Medulla oblongata (tissue), 1 donor: Measurements from ENCODE around the gene TMEM256.

ENCODE experiments used
- DNase-seq: peaks from one replicate; pipeline ENCODE4 v3.0.0-alpha.2; 2015; ENCODE audit errors: extremely low spot score

Gene TMEM256

DNA sequence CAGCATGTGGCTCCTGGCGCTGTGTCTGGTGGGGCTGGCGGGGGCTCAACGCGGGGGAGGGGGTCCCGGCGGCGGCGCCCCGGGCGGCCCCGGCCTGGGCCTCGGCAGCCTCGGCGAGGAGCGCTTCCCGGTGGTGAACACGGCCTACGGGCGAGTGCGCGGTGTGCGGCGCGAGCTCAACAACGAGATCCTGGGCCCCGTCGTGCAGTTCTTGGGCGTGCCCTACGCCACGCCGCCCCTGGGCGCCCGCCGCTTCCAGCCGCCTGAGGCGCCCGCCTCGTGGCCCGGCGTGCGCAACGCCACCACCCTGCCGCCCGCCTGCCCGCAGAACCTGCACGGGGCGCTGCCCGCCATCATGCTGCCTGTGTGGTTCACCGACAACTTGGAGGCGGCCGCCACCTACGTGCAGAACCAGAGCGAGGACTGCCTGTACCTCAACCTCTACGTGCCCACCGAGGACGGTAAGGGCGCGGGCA lies 4.4 kb upstream of the TMEM256 start:
- no peak for DNase-seq

DNA sequence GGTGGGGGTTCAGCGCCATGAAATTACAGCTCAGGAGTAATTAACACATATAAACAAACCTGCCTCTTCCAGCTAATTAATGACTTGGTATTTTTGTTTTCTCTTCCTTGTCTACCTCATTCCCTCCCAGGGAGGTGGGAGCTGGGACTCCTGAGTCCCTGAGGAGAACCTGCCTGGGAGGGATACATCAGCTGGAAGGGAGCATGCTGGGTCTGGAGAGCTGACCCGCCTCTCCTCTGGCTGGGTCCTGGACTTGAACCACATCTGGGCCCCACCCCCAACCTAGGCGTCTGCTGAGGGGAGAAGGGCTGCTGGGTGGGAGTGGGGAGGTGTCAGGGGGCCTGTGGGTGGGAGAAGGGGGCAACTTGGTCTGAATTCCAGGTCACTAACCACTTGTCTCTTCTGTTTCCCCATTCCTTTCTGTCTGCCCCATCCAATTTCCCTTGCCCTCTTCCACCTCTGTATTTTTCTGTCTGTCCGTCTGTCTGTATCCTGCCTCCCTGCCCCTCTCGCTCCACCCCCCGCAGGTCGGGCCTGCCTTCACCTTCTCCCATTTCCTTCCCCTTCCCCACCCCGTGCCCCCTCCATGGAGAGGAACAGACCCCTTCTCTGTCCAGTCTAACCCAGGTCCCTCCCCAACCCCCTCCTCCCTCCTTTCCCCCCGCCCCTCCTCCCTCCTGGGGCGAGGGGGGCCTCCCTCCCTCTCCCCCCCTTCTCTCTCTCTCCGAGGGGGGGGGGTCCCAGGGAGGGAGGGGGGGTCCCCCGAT lies 3.8 kb upstream of the TMEM256 start, which contains the start of gene NLGN2:
Gene NLGN2, plus strand, starts transcription at position 361 of the 767 bp plus-strand sequence. CDS start 411 bp downstream, outside the sequence.
- DNase-seq = no peak

DNA sequence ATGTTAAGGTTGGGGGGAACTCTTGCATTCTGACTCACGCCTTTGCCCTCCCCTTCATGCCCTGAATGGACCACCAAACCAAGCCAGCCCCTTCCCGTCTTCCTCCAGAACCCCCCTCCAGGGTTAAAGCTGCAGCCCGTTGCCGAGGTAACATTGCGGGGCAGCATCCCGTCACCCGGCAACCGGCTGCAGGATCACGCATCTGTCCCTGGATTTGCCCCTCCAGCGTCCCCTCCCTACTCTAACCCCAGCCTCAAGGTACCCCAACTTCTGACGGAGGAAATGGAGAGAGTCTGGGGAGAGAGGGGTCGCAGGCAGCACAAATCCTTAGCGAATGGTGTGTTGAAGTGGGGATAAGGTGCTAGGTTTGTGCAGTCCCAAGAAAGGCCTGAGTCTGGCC lies 3.2 kb upstream of the TMEM256 start:
- no peak for DNase-seq

DNA sequence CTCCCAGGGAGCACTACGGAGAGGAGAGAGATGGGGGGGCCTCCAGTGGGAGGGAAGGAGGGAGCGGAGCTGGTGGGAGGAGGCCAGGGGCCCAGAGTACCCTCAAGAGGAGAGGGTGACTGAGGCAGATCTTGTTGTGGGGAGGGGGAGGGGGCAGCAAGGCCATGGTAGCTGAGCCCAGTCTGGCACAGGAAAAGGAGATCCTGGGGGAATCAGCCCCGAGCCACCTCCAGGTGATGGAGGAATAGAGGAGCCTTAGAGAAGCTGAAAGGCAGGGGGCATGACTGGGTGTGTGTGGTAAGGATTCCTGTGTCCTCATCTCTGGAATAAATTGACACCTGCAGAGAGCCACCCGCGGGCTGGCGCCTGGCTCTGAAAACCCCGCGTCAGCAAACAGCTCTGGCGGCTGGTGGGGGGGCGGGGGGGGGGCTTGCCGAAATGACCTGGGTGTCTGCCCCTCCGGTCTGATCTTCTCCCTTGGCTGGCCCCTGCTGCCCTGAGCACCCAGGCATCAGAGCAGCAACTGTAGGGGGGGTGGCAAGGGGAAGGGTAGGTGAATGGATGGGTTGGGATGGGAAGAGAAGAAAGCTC lies 2.4 kb upstream of the TMEM256 start:
- DNase-seq = no peak

DNA sequence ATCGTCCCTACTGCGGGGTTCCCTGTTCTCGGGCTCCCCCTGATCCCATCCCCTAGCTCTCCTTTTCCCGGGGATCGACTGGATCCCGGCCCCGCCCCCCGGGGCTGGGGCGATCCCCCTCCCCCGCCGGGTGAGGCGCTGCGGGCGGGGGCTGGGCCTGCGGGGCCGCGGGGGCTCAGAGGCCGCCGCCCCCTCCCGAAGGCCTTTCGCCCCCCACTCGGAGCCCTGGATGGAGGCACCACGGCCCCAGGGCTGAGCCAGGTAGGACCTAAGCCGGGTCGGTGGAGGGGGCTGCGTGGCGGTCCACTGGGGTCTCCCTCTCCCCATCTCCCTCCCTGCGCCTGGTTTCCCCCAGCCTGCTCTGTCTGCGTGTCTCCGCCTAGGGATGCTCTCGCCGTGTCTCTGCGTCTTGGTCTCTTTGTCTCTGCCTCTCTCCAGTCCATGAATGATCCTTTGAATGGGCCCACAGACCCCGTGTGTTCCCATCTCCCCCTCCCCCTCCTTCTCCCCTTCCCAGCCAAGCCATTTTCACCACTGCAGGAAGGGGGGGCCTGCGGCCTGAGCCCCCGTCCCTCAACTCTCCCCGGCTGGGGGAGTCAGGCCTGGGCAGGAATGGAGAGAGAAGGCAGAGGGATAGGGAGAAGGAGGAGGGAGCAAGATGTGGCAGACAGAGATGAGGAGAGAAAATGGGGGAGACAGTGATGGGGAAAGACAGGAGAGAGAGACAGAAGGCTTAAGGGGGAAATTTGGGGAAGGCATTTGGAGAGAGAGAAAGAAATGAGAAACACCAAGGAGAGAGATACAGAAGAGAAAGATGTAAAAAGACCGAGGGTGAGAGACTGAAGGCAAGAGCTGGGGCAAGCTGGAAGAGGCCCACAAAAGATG lies 1.7 kb upstream of the TMEM256 start:
- DNase-seq = peak; percentile 67

DNA sequence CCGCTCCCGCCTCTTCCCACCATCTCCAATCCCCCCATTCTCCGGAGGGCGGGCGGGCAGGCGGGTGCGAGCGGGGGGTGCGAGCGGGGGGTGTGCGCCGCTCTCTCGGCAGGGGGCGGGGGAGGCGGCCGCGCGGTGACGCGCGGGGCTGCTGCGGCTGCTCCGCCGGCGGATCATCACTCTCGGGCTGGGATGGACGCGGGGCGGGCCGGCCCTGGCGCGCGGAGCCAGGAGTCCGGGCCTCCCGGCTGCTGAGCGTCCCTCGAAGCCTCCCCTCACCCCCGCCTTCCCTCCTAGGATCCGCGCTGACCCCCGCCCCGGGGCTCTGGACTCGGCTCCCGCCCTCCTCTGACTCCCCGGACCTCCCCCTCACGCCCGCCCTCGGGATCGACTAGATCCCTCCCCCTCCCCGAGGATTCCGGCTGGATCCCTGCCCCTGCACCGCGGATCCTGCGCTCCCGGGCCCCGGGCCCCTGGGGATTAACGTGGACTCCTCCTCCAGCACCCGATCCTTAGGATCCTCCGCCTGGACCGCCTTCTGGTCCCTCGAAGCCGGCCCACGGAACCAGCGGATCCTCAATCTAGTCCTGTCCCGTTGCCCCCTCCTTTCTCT lies 946 bp upstream of the TMEM256 start:
- DNase-seq = no peak

DNA sequence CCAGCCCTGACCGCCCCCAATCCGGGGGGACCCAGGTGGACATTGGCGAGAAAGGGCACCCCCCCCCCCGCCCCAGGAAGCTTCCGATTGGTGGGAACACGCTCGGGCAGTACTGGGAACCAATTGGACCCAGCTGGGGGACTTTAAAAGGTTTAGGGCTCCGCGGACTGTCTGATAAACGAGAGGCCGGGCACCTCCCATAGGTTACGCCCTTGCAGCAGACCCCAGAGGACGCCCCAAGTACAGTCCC lies 245 bp downstream of the TMEM256 start:
- no peak for DNase-seq

DNA sequence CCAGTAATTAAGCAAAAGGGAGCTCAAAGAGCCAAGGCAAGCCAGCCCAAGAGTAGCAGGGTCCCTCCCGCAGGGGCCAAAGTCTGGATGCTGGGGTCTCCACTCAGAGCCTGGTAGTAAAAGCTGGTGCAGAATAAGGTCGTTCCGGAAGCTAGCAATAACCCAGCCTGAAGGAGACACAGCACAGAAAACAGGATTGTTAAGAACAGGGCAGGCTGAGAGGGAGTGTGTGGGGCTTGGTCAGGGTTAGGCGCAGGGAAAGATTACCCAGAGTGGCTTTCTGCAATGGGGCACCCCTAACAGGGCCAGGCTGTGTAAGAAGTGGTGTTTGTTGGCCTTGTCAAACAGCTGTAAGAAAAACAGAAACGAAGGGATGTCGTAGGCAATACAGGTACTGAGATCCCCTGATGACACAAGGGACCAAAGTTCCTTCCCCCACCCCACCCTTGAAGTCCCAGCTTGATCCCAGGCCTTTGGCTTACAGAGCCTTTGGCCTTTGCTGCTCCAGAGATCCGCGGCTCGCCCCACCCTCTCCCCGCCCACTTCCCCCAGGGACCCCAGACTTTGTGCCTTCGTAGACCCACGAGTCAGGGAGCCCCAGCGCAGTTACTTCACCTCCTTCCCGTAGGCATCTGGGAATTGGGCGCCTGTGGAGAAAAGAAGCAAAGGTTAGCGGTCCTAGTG lies 712 bp downstream of the TMEM256 start:
- DNase-seq = peak; percentile 21

DNA sequence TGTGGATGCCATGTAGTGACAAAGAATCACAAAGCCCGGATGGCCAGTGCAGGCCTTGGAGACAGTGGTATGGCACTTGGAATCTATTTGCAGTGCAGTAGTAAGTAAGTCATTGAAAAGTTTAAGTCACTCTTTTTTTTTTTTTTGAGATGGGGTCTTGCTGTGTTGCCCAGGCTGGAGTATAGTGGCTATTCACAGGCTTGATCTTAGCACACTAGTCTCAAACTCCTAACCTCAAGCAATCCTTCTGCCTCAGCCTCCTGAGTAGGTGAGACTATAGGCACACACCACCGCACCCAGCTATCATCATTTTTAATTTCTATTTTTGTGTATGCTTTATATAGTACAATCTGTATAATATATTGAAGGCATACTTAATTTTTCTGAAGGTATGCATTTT lies 5.3 kb downstream of the TMEM256 start:
- no peak for DNase-seq

DNA sequence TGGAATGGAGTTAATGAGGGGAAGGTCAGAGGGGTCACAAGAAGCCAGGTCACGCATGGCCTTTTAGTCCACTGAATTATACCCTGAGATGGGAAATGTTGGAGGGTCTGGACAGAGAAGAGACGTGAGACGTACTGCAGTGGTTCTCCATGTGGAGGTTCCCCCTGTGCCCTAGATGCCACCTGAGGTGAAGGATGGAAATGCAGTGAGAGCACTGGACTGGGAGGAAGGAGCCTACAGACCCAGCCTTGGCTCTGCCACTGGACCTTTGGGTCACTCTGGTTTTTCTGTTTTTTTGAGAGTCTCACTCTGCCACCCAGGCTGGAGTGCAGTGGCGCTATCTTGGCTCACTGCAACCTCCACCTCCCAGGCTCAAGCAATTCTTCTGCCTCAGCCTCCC lies 7.8 kb downstream of the TMEM256 start:
- no peak for DNase-seq

DNA sequence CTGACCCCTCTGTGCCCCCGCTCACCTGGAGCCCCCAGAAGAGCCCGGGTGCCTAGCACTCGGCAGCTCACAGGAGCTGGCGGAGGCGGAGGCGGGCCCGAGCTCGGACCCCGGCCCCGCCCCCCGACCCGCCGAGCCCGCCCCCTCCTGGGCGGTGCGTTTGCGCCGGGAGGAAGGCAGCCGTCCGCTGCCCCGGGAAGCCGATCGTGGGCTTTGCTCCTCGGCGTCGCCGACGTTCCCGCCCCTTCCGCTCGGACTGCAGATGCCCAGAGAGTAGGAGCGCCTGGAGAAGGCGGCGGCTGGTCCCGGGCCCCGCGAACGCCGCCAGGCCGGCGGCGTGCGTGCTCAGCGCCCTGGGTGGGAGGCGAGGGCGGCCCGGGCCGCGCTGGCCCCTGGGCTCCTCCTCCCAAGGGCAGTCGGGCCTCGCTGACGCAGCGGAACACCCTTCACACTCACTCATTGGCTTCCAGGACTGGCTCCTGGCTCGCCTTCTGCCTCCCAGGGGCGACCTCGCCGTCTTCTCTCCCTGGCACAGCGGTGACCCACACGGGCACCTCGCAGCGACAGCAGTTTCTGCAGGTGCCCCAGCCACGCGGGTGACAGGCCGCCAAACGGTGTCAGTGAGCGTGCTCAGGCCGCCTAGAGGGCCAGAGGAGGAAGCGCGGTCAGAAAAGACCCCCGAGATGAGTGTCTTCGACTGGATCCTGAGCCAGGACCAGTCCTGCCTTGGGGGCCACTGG lies 9.3 kb downstream of the TMEM256 start, which contains the start of gene PLSCR3:
Gene PLSCR3, minus strand, starts transcription at position 74 of the 740 bp plus-strand sequence. CDS start 415 bp downstream, outside the sequence.
- DNase-seq = peak; percentile 85

DNA sequence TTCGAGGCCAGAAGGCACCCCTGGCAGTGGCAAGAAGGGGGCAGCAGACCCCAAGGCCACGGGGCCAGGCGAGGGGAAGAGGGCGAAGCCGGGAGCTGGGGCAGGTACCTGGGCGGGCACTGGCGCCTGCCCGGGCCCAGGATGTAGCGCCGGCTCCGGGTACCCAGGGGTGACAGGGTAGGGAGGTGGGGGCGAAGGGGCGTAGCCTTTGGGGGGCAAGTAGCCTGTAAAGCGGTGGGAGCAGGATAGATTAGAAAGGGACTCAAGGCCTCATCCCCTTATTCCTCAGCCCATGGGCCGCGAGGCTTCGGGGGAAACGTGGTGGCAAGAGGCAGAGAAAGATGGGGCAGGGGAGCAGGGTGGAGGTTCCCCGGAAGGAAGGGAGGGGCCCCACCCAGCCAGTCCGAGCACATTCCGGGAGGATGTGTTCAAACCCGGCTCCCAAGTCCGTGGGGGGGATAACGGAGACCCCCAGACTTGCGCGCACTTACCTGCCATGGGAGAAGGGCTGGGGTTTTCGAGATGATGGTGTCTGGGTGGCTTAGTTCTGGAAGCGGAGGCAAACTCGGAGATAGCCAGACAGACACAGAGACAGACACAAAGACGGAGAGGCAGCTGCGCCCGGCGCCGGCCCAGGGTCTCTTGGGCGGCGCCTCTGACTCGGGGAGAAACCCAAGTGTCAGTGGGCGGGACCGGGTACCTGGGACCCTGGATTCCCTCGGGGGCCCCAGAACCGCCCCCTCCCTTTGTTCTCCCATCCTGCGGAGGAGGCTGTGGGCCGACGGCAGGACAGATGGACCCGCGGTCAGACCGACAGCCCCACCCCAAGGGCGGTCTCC lies 10.1 kb downstream of the TMEM256 start:
- no peak for DNase-seq

DNA sequence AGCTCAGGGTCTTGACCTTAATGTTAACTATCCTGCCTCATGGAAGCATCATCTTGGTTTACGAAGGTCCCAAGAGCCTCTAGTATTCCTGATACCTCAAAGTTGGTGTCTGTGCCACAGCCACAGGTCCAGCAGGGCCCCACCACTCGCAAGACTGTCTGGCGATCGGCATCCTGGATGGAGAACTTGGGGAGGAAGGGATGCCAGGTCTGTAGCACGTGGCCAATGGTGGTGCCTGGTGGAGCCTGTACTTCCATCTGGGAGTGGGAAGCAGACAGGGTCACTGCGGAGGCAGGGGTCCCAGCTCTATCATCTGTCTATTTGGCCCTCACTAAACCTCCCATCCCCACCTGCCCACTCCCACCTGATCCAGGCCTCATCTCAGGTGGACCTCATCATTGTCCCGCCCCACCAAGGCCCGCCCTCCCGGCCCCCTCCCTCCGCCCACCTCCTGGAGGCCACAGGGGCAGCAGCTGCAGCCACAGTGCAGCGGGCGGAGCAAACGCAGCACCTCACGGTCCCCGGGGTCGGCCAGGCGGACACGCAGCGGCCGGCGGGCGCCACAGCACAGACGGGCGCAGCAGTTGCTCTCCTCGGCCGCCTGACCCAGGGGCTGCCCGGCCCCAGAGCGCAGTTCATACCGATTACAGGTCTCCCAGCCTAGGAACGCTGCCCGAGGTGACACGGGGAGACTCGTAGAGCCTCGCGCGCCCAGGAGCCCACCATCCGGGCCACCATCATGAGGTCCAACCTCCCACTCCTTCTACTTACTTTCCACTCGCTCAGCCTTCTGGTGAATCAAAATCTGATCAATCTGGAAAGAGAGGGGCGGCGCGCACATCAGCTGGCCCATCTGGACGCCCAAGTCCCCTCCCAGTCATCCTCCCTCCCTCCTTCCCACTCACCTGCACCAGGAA lies 10.9 kb downstream of the TMEM256 start:
- DNase-seq = no peak

DNA sequence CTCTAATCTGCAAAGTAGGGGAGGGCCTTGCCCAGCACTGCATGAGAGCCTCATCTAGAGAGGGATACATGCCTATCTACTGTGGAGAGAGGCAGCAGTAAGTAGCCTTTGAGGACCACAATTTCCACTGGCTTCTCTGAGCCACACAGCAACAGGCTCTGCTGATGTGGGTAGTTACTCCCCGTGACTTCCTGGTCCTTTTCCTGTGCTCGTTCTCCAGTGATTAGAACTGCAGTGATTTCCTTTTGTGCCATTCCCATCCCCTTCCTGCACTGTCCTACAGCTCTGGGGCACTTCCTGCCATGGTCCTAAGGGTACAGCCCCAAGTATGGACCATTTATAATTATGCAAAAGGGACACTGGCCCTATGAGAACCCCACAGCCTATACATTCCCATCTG lies 12.6 kb downstream of the TMEM256 start:
- DNase-seq = no peak

DNA sequence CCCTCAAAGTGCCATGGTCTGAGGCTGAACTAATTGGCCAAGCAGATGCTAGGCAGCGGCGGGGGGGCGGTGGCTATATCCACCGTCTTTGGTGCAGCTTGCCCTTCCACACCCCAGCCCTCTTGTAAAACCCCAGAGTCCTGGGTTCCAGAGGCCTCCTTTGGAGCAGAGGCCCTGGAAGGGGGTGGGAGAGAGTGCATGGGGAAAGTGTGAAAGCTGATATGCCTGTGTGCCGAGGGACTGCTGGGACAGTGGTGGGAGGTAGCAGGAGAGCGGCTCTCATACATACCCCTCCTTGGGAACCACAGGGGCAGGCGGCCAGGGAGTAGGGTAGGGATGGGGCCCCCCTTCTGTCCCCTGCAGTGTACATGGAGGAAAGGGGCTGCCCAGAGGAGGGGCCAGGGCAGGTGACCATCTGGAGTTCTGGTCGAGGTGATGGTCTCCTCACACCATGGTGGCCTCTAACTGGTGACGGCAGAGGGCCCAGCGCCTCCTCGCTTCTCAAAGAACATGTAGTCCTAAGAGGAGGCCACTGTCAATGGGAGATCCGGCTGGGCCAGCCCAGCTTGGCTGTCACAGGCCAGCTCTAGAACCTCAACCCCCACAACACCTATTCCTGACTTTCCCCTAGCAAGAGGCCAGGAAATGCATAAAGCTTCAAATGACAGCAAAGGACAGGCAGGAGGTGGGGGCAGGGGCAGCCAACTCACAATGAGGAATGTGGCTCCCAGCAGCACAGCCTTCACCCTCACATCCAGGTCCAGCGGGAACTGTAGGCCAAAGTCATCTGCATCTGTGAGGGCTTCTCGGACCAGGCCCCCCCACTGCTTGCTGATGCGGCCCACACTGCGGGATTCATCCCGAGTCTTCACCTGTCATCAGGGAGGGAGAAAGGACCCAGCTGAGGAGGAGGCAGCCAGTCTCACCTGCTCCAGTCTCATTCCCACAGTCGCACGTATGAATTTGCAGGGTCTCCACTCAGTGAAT lies 13.7 kb downstream of the TMEM256 start:
- no peak for DNase-seq

DNA sequence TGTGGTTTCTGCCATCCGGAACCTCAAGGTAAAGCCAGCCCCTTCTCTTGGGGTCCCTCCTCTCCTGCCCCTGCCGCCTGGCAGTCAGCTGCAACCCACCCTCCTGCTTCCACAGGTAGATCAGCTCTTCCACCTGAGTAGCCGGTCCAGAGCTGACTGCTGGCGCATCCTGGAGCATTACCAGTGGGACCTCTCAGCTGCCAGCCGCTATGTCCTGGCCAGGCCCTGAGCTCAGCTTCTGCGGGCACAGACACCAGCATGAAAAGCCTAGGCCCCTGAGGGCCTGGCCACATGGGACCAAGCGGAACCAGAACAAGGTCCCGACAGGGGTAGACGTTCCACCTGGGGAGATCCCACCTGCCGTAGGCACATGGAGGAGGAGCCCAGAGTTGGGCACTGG lies 15.0 kb downstream of the TMEM256 start:
- DNase-seq = no peak

DNA sequence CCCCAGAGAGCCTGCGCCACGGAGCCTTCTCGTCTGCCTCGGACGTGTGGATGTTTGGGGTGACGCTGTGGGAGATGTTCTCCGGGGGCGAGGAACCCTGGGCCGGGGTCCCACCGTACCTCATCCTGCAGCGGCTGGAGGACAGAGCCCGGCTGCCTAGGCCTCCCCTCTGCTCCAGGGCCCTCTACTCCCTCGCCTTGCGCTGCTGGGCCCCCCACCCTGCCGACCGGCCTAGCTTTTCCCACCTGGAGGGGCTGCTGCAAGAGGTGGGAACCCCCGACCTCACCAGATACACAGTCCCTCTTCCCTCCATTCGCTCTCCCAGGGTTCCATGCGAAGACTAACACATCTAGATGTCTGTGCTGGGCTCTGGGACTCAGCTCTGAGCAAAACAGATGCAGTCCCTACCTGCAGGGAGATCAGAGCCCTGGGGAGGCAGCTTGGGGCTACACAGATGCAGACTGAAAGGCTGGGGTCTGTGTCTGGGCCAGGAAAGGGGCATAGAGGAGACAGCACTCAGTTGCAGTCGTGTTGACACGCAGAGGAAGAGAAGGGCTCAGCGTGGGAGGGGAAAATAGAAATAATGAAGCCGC lies 19.3 kb downstream of the TMEM256 start:
- no peak for DNase-seq
